Activated naive CD4-positive, alpha-beta T cell treated with anti-CD3 and anti-CD28 coated beads, Interleukin-2, amount 50 U/mL, for 24 hours (primary cell): Measurements from ENCODE around the gene DNMT3B.
A peak's percentile ranks its signal among the peaks of the same experiment; 100 is the strongest.

ENCODE experiments used
- H3K27ac Mint-ChIP-seq: one replicate; pipeline ENCODE4 v1.8.0; 2021; ENCODE audit warnings: mild to moderate bottlenecking, mixed read lengths
- H3K27me3 Mint-ChIP-seq: one replicate; pipeline ENCODE4 v1.8.0; 2021; ENCODE audit warnings: mixed read lengths
- H3K36me3 Mint-ChIP-seq: one replicate; pipeline ENCODE4 v1.8.0; 2021; ENCODE audit warnings: mixed read lengths
- H3K4me1 Mint-ChIP-seq: one replicate; pipeline ENCODE4 v1.8.0; 2021; ENCODE audit warnings: mixed read lengths
- H3K4me3 Mint-ChIP-seq: one replicate; pipeline ENCODE4 v1.8.0; 2021; ENCODE audit warnings: mild to moderate bottlenecking, mixed read lengths
- H3K9me3 Mint-ChIP-seq: one replicate; pipeline ENCODE4 v1.8.0; 2021; ENCODE audit warnings: mixed read lengths

DNMT3B gene

DNA sequence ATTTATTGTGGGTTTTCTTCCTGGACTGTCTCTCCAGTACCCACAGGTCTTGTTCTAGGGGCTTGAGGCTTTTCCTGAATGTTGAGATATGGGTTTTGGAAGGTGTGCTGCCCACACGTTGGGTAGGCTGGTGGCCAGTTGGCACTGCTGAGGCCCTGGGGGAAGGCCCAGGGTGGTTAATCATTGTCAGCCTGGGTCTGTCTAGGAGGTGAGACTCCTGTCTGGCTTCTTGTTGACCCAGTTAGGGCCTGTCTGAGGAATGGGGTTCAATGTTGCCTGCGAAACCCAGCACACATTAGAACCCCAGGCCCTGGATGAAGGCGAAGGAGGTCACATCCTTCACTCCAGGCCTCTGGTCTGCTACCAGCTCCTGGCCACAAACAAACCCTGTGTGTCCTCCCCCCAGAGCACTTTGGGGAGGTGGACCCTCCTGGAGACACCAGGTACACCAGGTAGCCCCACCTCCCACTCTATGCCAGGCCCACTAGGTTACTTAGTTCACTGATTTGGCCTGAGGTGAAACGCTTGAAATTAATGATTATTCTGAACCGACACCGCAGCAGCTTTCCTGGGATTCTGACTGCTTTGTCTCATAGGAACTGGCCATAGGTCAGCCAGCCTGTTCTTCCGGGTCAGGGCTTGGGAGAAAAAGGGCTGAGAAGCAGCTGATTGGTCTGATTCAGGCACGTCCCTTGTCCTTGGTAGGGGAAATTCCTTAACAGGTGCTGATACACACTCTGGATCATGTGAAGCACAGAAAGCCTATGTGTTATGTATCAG is 15.2 kb downstream of the DNMT3B start:
- Mint-ChIP-seq H3K27me3 (no peaks in the 10 kb centered on the region), H3K4me3 (no peak overlapping the region), H3K27ac (no peak overlapping the region), H3K9me3 (no peaks in the 10 kb centered on the region), H3K4me1 (peaks cover 28% of the 10 kb centered on the region), H3K36me3 (no peaks in the 10 kb centered on the region)

DNA sequence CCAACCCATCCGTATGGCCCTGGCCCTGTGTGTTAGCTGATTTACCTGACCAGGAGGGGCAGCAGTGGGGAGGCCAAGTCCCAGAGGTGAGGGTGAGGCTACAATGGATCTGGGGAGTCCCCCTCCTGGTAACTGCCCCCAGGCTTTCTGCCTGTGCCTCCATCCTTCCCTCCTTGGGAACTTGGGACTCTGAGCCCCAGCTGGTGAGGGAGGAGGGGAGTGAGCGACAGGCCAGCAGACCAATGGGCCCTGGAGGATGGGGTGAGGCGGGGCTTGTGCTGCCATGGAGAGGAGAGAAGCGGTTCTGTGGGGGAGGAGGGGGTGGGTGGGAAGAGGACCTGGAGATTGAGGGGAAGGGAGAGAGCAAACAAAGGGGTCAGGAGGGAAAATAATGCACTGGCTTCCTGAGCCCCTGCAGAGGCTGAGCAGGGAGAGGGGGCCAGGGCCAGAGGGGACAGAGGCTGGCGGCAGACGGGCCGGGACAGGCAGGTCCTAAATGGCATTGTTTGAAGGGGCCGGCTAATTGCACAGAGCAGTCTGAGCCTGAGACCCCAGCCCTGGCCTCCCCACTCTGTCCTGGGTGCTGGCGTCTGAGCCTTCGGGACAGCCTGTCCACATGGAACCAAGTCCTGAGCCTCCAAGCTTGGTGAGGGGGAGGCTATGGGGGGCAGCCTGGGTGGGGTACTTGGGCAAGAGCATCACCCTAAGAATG is 17.5 kb downstream of the DNMT3B start:
- Mint-ChIP-seq H3K4me3 (no peak overlapping the region), H3K4me1 (peaks cover 20% of the 10 kb centered on the region), H3K27me3 (no peaks in the 10 kb centered on the region), H3K9me3 (no peaks in the 10 kb centered on the region), H3K36me3 (no peaks in the 10 kb centered on the region), H3K27ac (no peak overlapping the region)

DNA sequence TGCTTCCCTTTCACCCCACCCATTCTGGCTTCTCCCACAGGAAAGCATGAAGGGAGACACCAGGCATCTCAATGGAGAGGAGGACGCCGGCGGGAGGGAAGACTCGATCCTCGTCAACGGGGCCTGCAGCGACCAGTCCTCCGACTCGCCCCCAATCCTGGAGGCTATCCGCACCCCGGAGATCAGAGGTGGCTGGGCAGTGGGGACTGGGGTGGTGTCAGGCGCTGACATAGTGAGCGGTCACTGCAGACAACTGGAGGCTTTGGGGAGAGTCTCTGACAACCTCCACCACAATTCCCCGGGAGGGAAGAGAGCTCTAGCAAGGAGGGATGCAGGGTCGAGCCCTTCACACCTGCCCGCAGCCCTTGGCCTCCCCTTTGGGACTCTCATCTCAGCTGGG is 18.1 kb downstream of the DNMT3B start:
- Mint-ChIP-seq H3K4me1 (peaks cover 20% of the 10 kb centered on the region), H3K36me3 (no peaks in the 10 kb centered on the region)

DNA sequence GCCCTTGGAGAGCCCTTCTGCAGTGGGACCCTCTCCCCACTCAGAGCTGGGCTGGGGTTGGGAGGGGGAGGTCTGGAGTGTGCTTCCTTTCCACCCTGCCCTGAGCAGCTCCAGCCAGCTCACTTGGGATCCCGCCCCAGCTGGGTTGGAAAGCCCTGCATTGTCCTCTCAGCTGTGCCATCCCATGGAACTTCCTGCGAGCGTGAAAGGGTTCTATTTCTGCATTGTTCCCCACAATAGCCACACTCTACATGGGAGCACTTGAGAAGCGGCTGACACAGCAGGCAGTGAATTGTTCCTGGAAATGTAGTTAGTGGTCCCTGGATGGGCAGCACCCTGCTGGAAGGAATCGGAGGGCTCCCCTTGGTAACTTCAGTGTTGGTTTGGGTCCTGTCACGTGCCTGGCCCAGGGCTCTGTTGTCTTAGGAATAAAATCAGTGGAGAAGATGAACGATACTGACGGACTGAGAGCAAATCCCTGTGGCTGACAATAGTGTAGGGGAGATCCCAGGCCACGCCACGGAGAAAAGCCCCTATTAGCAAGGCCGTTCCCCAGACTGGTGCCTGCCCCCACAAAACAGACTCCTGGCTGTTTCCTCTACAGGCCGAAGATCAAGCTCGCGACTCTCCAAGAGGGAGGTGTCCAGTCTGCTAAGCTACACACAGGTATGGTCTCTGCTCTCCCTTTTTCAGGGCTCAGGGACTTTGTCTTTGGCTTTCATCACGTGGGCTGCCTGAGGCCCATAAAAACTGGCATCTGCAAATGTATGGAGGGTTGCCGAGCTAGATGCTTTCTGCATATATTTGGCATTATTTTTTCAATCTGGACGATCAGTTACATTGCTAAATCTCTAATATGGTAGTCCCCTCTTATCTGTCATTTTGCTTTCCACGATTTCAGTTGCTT is 18.8 kb downstream of the DNMT3B start:
- no peak overlapping the region for H3K27ac Mint-ChIP-seq
- H3K27me3 Mint-ChIP-seq: no peaks in the 10 kb centered on the region

More for the DNA sequence above, 18.1 kb downstream of the DNMT3B start:
- H3K27ac Mint-ChIP-seq: no peak overlapping the region
- H3K4me3 Mint-ChIP-seq: no peak overlapping the region
- no peaks in the 10 kb centered on the region for H3K9me3 Mint-ChIP-seq
- no peaks in the 10 kb centered on the region for H3K27me3 Mint-ChIP-seq

DNA sequence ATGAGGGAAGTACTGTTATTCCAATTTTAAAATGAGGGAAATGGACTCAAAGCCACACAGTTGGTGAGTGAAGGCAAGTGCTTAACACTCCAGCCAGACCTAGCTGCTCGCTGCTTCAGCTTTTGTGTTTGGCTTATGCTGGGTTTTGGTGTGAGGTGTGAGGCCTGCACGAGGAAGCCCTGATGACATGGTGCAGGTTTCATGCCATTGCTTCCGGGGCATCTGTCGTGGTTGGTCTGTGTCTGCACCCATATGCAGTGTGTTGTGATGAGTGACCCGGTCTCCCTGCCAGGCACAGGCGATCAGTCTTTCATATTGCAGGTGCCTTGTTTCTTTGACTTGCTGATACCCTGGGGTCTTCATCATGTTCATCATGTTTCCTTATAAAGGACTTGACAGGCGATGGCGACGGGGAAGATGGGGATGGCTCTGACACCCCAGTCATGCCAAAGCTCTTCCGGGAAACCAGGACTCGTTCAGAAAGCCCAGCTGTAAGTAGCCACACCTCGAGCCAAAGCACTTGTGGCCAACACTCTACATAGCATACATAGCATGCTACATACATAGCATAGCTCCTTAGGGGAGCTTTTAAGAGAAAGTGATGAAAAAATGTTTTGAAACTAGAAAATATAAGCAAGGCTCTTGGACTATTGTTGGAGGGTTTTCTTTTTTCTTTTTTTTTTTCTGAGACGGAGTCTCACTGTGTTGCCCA is 22.3 kb downstream of the DNMT3B start:
- H3K4me1 Mint-ChIP-seq: peaks cover 4% of the 10 kb centered on the region
- H3K9me3 Mint-ChIP-seq: no peaks in the 10 kb centered on the region
- no peak overlapping the region for H3K4me3 Mint-ChIP-seq
- no peak overlapping the region for H3K27ac Mint-ChIP-seq
- peaks cover 4% of the 10 kb centered on the region for H3K36me3 Mint-ChIP-seq
- H3K27me3 Mint-ChIP-seq: no peaks in the 10 kb centered on the region

More for the DNA sequence above, 18.8 kb downstream of the DNMT3B start:
- H3K4me1 Mint-ChIP-seq: peaks cover 20% of the 10 kb centered on the region
- peaks cover 2% of the 10 kb centered on the region for H3K36me3 Mint-ChIP-seq
- H3K9me3 Mint-ChIP-seq: no peaks in the 10 kb centered on the region
- no peak overlapping the region for H3K4me3 Mint-ChIP-seq

DNA sequence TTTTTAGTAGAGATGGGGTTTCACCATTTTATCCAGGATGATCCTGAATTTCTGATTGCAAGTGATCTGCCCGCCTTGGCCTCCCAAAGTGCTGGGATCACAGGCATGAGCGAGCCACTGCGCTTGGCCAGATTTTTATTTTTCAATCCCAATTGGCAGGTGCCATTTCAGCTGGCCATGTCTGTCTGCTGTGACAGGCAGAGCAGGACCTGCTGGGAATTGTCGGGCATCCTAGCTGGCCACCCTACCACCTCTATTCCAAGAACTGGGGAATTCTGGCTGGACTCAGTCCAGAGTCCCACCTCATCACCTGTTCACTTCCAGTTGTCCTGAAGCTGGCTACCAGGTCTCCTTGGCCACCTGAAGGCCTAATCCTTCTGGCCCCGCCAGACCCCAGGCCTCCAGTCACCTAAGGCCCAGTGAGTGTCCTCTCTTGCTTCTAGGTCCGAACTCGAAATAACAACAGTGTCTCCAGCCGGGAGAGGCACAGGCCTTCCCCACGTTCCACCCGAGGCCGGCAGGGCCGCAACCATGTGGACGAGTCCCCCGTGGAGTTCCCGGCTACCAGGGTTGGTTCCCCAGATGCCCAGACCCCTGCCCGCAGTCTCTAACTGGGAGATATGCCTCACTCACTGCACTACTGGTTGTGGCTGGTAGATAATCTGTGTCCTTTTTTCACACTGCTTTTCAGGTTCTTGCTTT is 24.0 kb downstream of the DNMT3B start:
- peaks cover 12% of the 10 kb centered on the region for H3K4me1 Mint-ChIP-seq
- peaks cover 4% of the 10 kb centered on the region for H3K36me3 Mint-ChIP-seq
- H3K27me3 Mint-ChIP-seq: no peaks in the 10 kb centered on the region
- no peaks in the 10 kb centered on the region for H3K9me3 Mint-ChIP-seq
- no peak overlapping the region for H3K4me3 Mint-ChIP-seq
- H3K27ac Mint-ChIP-seq: no peak overlapping the region

DNA sequence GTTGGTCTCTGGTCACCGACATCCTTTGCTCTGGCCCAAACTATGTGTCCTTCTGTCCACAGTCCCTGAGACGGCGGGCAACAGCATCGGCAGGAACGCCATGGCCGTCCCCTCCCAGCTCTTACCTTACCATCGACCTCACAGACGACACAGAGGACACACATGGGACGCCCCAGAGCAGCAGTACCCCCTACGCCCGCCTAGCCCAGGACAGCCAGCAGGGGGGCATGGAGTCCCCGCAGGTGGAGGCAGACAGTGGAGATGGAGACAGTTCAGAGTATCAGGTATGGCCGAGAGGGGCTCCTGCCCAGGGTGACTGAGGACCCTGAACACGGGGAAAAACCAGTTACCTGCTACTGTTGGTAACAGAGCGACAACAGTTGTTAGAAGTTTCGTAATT is 25.0 kb downstream of the DNMT3B start:
- H3K4me1 Mint-ChIP-seq: peaks cover 18% of the 10 kb centered on the region
- H3K4me3 Mint-ChIP-seq: no peak overlapping the region
- no peaks in the 10 kb centered on the region for H3K9me3 Mint-ChIP-seq
- no peaks in the 10 kb centered on the region for H3K27me3 Mint-ChIP-seq
- H3K36me3 Mint-ChIP-seq: peaks cover 4% of the 10 kb centered on the region
- H3K27ac Mint-ChIP-seq: no peak overlapping the region

DNA sequence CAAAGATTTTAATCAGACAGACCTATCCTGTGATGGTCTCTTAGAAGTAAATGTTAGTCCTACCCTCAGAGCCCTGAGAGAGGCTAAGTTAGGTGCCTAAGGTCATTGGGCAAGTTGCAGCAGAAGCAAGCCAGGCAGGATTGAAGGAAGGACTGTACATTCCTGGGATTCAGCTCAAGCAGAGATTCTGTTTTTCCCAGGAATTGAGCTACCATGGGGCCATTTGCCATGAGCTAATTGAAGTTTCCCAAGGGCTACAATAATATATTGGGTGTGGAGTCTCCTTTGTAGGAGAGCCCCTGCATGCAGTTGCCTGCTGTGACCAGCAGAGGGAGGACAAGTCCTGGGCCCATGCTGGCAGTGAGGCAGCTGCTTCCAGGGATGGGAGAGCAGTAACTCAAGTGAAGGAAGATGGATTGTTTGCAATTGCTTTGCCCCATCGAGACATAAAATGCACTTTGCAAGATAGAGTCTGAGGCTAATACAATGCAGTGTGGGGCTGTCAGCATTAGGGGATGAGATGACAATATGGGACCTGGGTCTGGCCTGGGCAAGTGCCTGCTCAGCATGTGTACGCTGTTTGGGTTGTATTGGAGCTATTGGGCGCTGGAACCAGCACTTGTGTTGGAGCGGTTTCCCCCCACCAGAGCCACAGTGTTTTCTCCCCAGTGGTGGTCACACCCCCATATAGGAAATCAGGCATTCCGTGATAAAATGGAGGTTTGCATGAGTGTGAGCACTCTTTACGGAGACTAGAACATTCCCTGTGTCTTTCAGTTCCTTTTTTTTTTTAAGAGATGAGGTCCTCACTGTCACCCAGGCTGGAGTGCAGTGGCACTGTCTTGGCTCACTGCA is 27.9 kb downstream of the DNMT3B start:
- Mint-ChIP-seq H3K27me3 (no peaks in the 10 kb centered on the region), H3K27ac (no peak overlapping the region), H3K9me3 (no peaks in the 10 kb centered on the region), H3K4me3 (no peak overlapping the region), H3K36me3 (peaks cover 4% of the 10 kb centered on the region), H3K4me1 (peaks cover 43% of the 10 kb centered on the region)

DNA sequence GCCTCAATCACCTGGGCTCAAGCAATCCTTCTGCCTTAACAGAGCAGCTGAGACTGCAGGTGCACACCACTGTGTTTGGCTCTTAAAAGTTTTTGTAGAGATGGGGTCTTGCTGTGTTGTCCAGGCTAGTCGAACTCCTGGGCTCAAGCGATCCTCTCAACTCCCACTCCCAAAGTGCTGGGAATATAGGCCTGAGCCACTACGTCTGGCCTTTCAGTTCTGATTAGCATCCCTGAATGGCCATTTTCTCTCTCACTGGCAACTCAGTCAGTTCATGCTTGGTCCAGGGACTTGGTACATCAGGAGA is 28.5 kb downstream of the DNMT3B start:
- H3K4me1 Mint-ChIP-seq: peaks cover 49% of the 10 kb centered on the region

DNA sequence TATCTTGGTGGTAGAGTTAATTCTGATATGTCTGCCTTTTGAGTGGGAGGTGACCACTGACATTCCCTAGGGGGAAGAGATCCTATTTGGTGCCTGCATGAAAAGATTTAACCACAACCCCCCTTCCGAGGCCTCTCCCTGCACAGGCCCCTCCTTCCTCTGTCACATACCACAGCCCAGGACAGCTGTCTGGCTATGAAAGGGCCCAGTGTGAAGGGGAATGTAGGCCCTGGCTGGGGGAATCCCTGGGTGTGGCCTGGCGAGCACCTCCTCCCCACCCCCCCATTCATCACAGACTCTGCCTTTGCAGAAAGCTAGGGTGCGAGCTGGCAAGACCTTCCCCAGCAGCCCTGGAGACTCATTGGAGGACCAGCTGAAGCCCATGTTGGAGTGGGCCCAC is 30.1 kb downstream of the DNMT3B start:
- Mint-ChIP-seq H3K4me3 (no peak overlapping the region), H3K27ac (peak overlapping the region; percentile 73), H3K4me1 (peaks cover 65% of the 10 kb centered on the region)

More for the DNA sequence above, 28.5 kb downstream of the DNMT3B start:
- H3K27ac Mint-ChIP-seq: no peak overlapping the region
- no peak overlapping the region for H3K4me3 Mint-ChIP-seq
- no peaks in the 10 kb centered on the region for H3K9me3 Mint-ChIP-seq
- H3K27me3 Mint-ChIP-seq: no peaks in the 10 kb centered on the region
- H3K36me3 Mint-ChIP-seq: peaks cover 3% of the 10 kb centered on the region

DNA sequence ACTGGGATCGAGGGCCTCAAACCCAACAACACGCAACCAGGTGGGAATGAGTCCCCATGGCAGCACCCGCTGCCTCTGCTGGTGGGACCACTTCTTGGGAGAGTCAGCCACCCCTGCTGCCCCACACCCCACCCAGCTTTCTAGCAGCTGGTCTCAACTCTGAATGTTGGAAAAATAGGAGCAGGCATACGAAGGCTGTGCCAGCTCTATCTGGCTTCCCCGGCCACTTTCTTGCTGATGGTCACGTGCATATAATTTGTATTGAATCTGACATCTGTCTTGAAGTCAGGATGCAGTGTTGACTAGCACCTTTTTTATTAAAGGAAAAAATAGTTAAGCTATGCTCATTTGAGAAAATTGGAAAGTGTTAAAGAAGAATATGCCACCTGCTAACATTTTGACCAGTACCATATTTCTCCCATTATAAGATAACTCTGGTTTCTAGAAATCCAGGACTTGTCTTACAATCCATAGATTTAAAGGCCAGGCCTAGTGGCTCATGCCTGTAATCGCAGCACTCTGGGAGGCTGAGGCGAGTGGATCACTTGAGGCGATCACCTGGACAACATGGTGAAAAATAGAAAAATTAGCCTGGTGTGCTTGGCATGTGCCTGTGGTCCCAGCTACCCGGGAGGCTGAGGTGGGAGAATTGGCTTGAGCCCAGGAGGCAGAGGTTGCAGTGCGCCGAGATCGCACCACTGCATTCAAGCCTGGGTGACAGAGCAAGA is 30.7 kb downstream of the DNMT3B start:
- Mint-ChIP-seq H3K4me1 (peaks cover 65% of the 10 kb centered on the region), H3K36me3 (no peaks in the 10 kb centered on the region), H3K27me3 (no peaks in the 10 kb centered on the region), H3K27ac (peak overlapping the region; percentile 30), H3K9me3 (no peaks in the 10 kb centered on the region), H3K4me3 (peak overlapping the region; percentile 39)

More for the DNA sequence above, 30.1 kb downstream of the DNMT3B start:
- Mint-ChIP-seq H3K27me3 (no peaks in the 10 kb centered on the region), H3K36me3 (no peaks in the 10 kb centered on the region), H3K9me3 (no peaks in the 10 kb centered on the region)

DNA sequence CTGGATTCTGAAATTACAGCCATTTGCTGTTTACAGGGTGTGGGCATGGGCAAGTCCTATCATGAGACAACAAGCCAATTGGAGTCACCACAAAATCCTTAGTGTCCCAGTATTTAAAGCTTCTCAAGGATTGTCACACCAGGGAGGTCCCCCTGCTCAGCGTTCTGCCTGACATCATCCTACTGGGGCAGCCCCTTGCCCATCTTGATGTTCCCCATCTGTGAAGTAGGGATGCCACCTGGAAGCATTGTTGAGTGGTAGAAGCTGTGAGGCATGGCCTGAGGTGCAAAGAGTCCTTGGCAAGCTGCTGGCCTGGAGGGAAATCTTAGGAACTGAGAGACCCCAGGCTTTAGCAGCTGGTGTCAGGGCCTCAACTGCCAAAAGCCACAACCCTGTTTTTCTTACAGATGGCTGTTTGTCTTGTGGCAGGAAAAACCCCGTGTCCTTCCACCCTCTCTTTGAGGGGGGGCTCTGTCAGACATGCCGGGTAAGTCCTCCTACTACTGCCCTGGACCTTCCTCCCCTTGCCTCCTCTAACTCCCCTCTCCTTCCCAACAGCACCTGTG is 34.3 kb downstream of the DNMT3B start:
- H3K27ac Mint-ChIP-seq: no peak overlapping the region
- no peaks in the 10 kb centered on the region for H3K27me3 Mint-ChIP-seq
- no peaks in the 10 kb centered on the region for H3K9me3 Mint-ChIP-seq
- peaks cover 54% of the 10 kb centered on the region for H3K4me1 Mint-ChIP-seq
- no peak overlapping the region for H3K4me3 Mint-ChIP-seq
- no peaks in the 10 kb centered on the region for H3K36me3 Mint-ChIP-seq

DNA sequence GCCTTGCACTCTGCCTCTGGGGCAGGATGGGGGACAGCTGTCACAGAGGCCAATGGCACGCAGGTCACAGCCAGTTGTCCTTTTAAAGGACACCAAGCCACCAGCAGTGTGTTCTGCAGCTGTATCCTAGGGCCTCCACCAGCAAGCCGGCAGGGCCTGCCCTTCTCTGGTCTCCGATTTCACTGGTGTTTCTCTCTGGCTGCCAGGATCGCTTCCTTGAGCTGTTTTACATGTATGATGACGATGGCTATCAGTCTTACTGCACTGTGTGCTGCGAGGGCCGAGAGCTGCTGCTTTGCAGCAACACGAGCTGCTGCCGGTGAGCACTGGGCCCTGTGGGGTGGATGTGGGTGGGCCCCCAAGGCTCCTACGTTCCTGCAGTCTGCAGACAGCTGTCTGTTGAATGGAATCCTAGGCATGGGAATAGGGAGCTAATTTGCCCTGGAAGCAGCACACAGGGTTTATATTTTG is 34.8 kb downstream of the DNMT3B start:
- Mint-ChIP-seq H3K9me3 (no peaks in the 10 kb centered on the region), H3K4me1 (peaks cover 49% of the 10 kb centered on the region), H3K27me3 (no peaks in the 10 kb centered on the region), H3K4me3 (no peak overlapping the region), H3K27ac (no peak overlapping the region), H3K36me3 (no peaks in the 10 kb centered on the region)
